ENCODE measurements around the gene NEDD8. TPM values are rescaled to one million over a fixed set of nuclear protein-coding genes. Genes with fewer than 3 reads are reported as not detected.

Gene NEDD8
- total RNA-seq, 2 experiments from 2014 or later: 172 to 196 TPM

DNA sequence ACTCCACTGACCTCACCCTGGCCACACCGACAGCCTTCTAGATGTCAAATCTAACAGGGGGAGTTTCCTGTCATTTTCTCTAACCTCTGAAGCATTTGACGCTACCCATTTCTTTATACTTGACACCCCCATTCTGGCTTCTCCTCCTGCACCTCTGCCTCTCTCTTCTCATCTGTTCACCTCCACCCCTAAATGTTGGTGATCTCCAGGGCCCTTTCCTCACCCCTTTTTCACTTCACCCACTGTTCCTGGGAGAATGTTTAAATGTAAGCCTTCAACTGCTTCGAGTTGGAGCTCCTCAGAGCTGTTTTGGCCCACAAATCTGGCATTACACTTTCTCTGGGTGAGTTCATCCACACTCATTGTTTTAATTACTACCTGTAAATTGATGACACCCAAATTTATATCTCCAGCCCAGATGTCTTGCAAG lies 39.7 kb upstream of the NEDD8 start:
- peak overlapping the region; percentile 95 for H3K27ac Mint-ChIP-seq
- H3K27me3 Mint-ChIP-seq (ENCODE audit: low read depth): no peaks in the 10 kb centered on the region
- no peaks in the 10 kb centered on the region for H3K9me3 Mint-ChIP-seq
- peak overlapping the region; percentile 78 for H3K4me3 Mint-ChIP-seq
- peaks cover 47% of the 10 kb centered on the region for H3K4me1 Mint-ChIP-seq (ENCODE audit: low read depth)
- H3K36me3 Mint-ChIP-seq (ENCODE audit: low read depth): peaks cover 11% of the 10 kb centered on the region
- CTCF ChIA-PET: interaction anchor here (0.7 to 4.8 kb wide), 14 partner anchors 9 to 90 kb away, joined by 3 to 43 read pairs (median 6); partner anchors contain the start of genes CIDEB and TINF2
- no peak for DNase-seq
- intact Hi-C loops (cut with micrococcal nuclease): loop anchor here (1.0 to 10.0 kb wide), 12 partner anchors 24 to 951 kb away; partner anchors contain the start of genes EMC9, IRF9, MDP1 and PABPN1

DNA sequence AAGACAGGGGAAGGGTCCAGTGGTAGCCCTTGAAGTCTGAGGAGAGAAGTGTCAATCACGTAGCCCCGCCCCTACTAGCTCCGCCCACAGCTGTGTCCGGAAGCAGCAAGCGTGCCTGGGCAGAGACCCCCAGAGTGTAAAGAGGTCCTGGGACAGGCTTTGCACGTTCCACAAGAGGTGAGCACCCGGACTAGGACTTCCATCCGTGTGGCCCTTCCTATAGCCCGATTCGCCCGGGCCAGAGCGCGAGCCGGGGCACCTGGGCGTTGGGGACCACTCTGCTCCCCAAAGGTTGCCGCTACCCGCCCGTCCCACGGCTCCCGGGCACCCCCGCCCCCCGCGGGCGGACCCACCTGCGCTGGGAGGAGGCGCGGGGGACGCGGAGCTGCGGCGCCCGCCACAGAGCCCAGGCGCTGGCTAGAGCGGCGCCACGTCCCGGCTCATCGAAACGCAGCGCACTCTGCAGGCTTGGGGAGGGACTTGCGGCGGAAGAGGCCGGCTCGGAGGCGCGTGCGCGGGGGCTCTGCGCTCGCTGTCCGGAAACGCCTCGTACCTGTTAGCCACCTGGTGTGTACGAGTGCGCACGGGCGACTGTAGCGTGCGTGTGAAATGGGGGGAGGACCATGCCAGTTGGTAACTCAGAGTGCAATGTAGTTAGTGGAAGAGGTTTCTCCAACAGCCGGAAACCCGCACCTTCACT lies 39.1 kb upstream of the NEDD8 start, which contains the start of gene RABGGTA:
Gene RABGGTA, minus strand, starts transcription at position 464 of the 700 bp plus-strand sequence. CDS start 482 bp downstream, outside the sequence.
- peak within 1 kb of the TSS; percentile 78 for H3K4me3 Mint-ChIP-seq
- no peaks in the 10 kb centered on the region for H3K9me3 Mint-ChIP-seq
- H3K27ac Mint-ChIP-seq: peak within 1 kb of the TSS; percentile 95
- CTCF ChIA-PET: interaction anchor here (0.9 to 4.8 kb wide), 17 partner anchors 9 to 91 kb away, joined by 3 to 43 read pairs (median 7); partner anchors contain the start of genes CIDEB and TINF2
- intact Hi-C loops (cut with micrococcal nuclease): loop anchor here (1.0 to 10.0 kb wide), 12 partner anchors 25 to 950 kb away; partner anchors contain the start of genes EMC9, IRF9, MDP1 and PABPN1
- peaks cover 43% of the 10 kb centered on the region for H3K4me1 Mint-ChIP-seq (ENCODE audit: low read depth)
- peaks cover 15% of the 10 kb centered on the region for H3K36me3 Mint-ChIP-seq (ENCODE audit: low read depth)
- DNase-seq: peak; percentile 94
- no peaks in the 10 kb centered on the region for H3K27me3 Mint-ChIP-seq (ENCODE audit: low read depth)

GRCh38 chr14:24270537-24271133 lies 38.5 kb upstream of the NEDD8 start:
- Mint-ChIP-seq H3K36me3 (ENCODE audit: low read depth) (peaks cover 18% of the 10 kb centered on the region), H3K4me1 (ENCODE audit: low read depth) (peaks cover 42% of the 10 kb centered on the region), H3K27ac (peak overlapping the region; percentile 95), H3K27me3 (ENCODE audit: low read depth) (no peaks in the 10 kb centered on the region), H3K4me3 (peak overlapping the region; percentile 78), H3K9me3 (no peaks in the 10 kb centered on the region)
- DNase-seq: no peak
- intact Hi-C loops (cut with micrococcal nuclease): loop anchor here (1.0 to 10.0 kb wide), 12 partner anchors 26 to 949 kb away; partner anchors contain the start of genes EMC9, IRF9, MDP1 and PABPN1
- CTCF ChIA-PET: interaction anchor here (0.9 to 4.8 kb wide), 15 partner anchors 9 to 63 kb away, joined by 3 to 43 read pairs (median 7); partner anchors contain the start of genes CIDEB and TINF2

- CTCF ChIA-PET: interaction anchor here (1.3 to 4.5 kb wide), 11 partner anchors 8 to 42 kb away, joined by 3 to 43 read pairs (median 8); partner anchors contain the start of genes CIDEB and TINF2
- DNase-seq: no peak
- Mint-ChIP-seq H3K9me3 (no peaks in the 10 kb centered on the region), H3K4me3 (peak overlapping the region; percentile 78), H3K36me3 (ENCODE audit: low read depth) (peaks cover 18% of the 10 kb centered on the region), H3K4me1 (ENCODE audit: low read depth) (peaks cover 36% of the 10 kb centered on the region), H3K27me3 (ENCODE audit: low read depth) (no peaks in the 10 kb centered on the region), H3K27ac (no peak overlapping the region)
- intact Hi-C loops (cut with micrococcal nuclease): loop anchor here (5.0 to 10.0 kb wide), 2 partner anchors 402 to 715 kb away; partner anchors contain the start of genes THTPA and ZFHX2
Observed at GRCh38 chr14:24269910-24270536, 37.9 kb upstream of the NEDD8 start.

DNA sequence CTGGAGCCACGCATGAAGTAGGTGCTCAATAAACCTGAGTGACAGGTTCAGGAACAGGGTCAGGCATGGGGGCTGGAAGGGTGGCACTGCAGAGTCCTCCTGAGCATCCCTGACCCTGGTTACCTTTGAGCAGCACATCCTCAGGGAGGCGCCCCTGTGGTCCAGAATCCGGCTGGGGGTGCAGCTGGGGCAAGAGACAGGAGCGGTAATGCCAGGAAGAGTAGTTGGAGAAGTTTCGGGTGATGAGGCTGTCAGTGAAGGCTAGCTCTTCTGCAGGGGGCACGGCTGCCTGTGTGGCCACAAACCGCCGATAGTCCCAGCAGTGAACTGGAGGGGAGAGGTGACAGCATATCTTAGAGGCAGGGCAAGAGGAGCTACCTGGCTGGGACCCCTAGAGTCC lies 37.2 kb upstream of the NEDD8 start:
- Mint-ChIP-seq H3K4me3 (no peak overlapping the region), H3K27ac (no peak overlapping the region), H3K36me3 (ENCODE audit: low read depth) (peaks cover 18% of the 10 kb centered on the region), H3K9me3 (no peaks in the 10 kb centered on the region), H3K27me3 (ENCODE audit: low read depth) (no peaks in the 10 kb centered on the region), H3K4me1 (ENCODE audit: low read depth) (peaks cover 34% of the 10 kb centered on the region)
- no peak for DNase-seq
- intact Hi-C loops (cut with micrococcal nuclease): no loop called here
- CTCF ChIA-PET: interaction anchor here (1.4 to 4.5 kb wide), 6 partner anchors 11 to 39 kb away, joined by 6 to 43 read pairs (median 20); partner anchors contain the start of genes CIDEB and TINF2

GRCh38 chr14:24268225-24268624 lies 36.1 kb upstream of the NEDD8 start:
- Mint-ChIP-seq H3K9me3 (no peaks in the 10 kb centered on the region), H3K4me3 (no peak overlapping the region), H3K36me3 (ENCODE audit: low read depth) (peaks cover 19% of the 10 kb centered on the region), H3K27ac (no peak overlapping the region), H3K4me1 (ENCODE audit: low read depth) (peaks cover 23% of the 10 kb centered on the region), H3K27me3 (ENCODE audit: low read depth) (no peaks in the 10 kb centered on the region)
- no peak for DNase-seq
- CTCF ChIA-PET: interaction anchor here (1.8 to 4.5 kb wide), 2 partner anchors 26 to 39 kb away, joined by 6 to 43 read pairs; partner anchors contain the start of genes CIDEB and TINF2
- intact Hi-C loops (cut with micrococcal nuclease): no loop called here

DNA sequence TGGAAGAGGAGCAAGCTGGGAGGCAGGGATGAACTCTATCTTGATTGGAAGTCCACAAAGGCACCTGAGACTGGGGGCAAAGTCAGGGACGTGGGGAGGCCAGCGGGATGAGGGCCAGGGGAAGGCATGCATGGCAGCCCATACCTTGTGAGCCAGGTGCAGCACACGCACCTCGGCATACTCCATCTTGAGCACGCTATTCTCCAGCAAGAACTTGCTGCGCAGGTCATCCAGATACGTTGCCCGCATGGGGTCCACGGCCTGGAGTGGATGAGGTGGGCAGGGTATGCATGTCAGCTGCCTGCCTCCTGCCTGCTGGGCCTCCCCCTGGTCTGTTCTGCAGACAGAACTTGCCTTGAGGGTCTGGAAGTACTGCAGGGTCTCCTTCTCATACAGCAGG lies 35.3 kb upstream of the NEDD8 start:
- no peak for DNase-seq
- intact Hi-C loops (cut with micrococcal nuclease): no loop called here
- H3K36me3 Mint-ChIP-seq (ENCODE audit: low read depth): peaks cover 19% of the 10 kb centered on the region
- CTCF ChIA-PET: interaction anchor here (0.6 to 1.8 kb wide), 2 partner anchors 25 to 40 kb away, joined by 3 to 6 read pairs; partner anchors contain the start of genes CIDEB and TINF2
- H3K4me1 Mint-ChIP-seq (ENCODE audit: low read depth): peaks cover 16% of the 10 kb centered on the region
- H3K27me3 Mint-ChIP-seq (ENCODE audit: low read depth): no peaks in the 10 kb centered on the region
- H3K27ac Mint-ChIP-seq: no peak overlapping the region
- H3K4me3 Mint-ChIP-seq: no peak overlapping the region
- H3K9me3 Mint-ChIP-seq: no peaks in the 10 kb centered on the region

DNA sequence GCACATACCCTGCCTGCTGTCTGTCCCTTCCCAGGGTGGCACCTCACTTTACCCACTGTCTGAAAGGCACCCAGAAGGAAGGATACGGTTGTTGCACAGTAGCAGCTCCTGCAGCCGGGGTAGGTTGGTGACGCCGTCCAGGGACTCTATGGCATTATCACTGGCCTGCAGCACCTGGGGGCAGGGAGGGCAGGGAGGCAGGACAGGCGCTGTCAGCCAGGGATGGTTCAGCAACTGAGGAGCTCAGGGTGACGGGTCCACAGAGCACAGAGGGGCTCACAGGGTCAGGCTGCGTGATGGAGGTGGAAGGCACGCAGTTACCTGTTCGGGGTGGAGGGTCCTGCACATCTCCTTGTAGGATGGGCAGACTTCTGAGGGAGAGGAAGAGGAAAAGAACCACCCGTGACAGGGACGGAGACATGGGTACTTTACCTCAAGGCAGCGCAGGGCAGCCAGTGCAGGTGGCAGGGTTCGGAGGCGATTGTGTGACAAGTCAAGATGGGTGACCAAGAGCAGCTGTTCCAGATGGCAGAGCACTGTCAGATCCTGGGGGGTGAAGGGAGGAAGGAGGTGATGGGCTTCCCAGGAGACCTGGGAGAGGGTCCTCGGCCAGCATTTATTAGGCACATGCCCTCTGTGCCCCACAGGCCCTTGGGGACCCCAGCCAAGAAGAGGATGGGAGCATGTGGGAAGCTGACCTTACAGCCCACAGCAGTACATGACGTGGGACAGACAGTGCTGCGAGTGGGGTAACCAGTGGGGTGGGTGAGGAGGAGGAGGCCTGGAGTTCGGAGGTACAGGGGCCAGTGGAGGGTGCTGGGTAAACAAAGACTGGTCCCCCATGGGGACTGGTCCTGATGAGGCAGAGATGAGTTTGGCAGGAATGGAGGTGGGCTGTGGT lies 34.4 kb upstream of the NEDD8 start:
- DNase-seq: no peak
- no peak overlapping the region for H3K4me3 Mint-ChIP-seq
- CTCF ChIA-PET: interaction anchor here (1.4 to 1.9 kb wide), 3 partner anchors 20 to 65 kb away, joined by 3 to 9 read pairs (median 7); partner anchors contain the start of gene TINF2
- no peaks in the 10 kb centered on the region for H3K27me3 Mint-ChIP-seq (ENCODE audit: low read depth)
- H3K36me3 Mint-ChIP-seq (ENCODE audit: low read depth): peaks cover 18% of the 10 kb centered on the region
- no peak overlapping the region for H3K27ac Mint-ChIP-seq
- H3K4me1 Mint-ChIP-seq (ENCODE audit: low read depth): peaks cover 6% of the 10 kb centered on the region
- intact Hi-C loops (cut with micrococcal nuclease): no loop called here
- no peaks in the 10 kb centered on the region for H3K9me3 Mint-ChIP-seq

- Mint-ChIP-seq H3K27ac (no peak overlapping the region), H3K4me1 (ENCODE audit: low read depth) (peaks cover 1% of the 10 kb centered on the region), H3K27me3 (ENCODE audit: low read depth) (no peaks in the 10 kb centered on the region), H3K9me3 (no peaks in the 10 kb centered on the region), H3K4me3 (no peak overlapping the region), H3K36me3 (ENCODE audit: low read depth) (peaks cover 16% of the 10 kb centered on the region)
- no peak for DNase-seq
- CTCF ChIA-PET: interaction anchor here (0.6 kb wide), 1 partner anchor 11 kb away, joined by 4 read pairs; no protein-coding TSS in a partner anchor
- intact Hi-C loops (cut with micrococcal nuclease): no loop called here
Observed at GRCh38 chr14:24264298-24264697, 32.1 kb upstream of the NEDD8 start.

DNA sequence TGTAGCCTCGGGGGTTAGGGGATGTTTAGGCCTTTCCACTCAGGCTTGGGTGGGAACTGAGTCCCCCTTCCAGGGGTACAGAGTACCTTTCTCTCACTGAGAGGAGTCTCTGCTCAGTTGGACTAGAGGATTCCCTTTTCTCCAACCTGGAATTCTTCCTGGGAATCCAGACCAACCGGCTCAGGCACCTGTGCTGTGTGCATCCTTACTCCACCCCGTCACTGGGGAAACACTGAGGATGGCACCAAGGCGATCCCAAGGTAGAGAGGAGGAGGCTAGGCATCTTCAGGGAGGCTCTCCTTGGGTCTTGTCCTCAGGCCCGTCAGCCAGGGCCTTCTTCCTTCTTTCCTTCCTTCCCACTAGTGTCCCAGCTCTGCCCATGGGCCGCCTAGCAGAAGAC lies 31.7 kb upstream of the NEDD8 start:
- no peaks in the 10 kb centered on the region for H3K4me1 Mint-ChIP-seq (ENCODE audit: low read depth)
- intact Hi-C loops (cut with micrococcal nuclease): no loop called here
- CTCF ChIA-PET: interaction anchor here (0.9 kb wide), 1 partner anchor 13 kb away, joined by 3 read pairs; no protein-coding TSS in a partner anchor
- no peak for DNase-seq
- peaks cover 13% of the 10 kb centered on the region for H3K36me3 Mint-ChIP-seq (ENCODE audit: low read depth)
- H3K27me3 Mint-ChIP-seq (ENCODE audit: low read depth): no peaks in the 10 kb centered on the region
- no peak overlapping the region for H3K27ac Mint-ChIP-seq
- no peaks in the 10 kb centered on the region for H3K9me3 Mint-ChIP-seq
- no peak overlapping the region for H3K4me3 Mint-ChIP-seq

All from activated naive CD4-positive, alpha-beta T cell treated with anti-CD3 and anti-CD28 coated beads for 36 hours (primary cell).